D721Med (cell line): ENCODE measurements around the gene OR51B4.

Experiments
- DNase-seq: peaks from one replicate; pipeline ENCODE4 v3.0.0; 2011; ENCODE audit warnings: low spot score; ENCODE audit not compliant: insufficient read length
- FAIRE-seq: peaks from 2 replicates; lab custom pipeline; 2011; peaks lifted over from hg19 to GRCh38; lab: Jason Lieb, UNC
- CTCF ChIP-seq: IDR thresholded peaks from 2 replicates; pipeline ENCODE4 v1.5.1; 2012; ENCODE audit warnings: mild to moderate bottlenecking, control low read depth; ENCODE audit not compliant: insufficient read depth; ENCODE audit errors: missing control alignments

OR51B4 gene

GRCh38 chr11:5301846-5302245 lies at the start of gene OR51B4:
Gene OR51B4, minus strand, starts transcription at chr11:5301946. Its CDS starts 0 bp downstream, at chr11:5301946.
- DNase-seq (no peak), FAIRE-seq (no peak)
- TF ChIP-seq CTCF: no peak

GRCh38 chr11:5351208-5351607 lies 49.5 kb upstream of the OR51B4 start, which contains the start of gene OR51B6:
Gene OR51B6, plus strand, starts transcription at chr11:5351508. Its CDS starts 0 bp downstream, at chr11:5351508.
- no peak for TF ChIP-seq CTCF
- DNase-seq: no peak
- no peak for FAIRE-seq

GRCh38 chr11:5349550-5349949 lies 47.8 kb upstream of the OR51B4 start:
- TF ChIP-seq CTCF: no peak
- FAIRE-seq (no peak), DNase-seq (no peak)

- FAIRE-seq (no peak), DNase-seq (no peak)
- TF ChIP-seq CTCF: no peak
Observed at GRCh38 chr11:5348551-5349194, 46.9 kb upstream of the OR51B4 start.

- no peak for TF ChIP-seq CTCF
- FAIRE-seq: no peak
- DNase-seq: no peak
Observed at GRCh38 chr11:5345831-5346230, 44.1 kb upstream of the OR51B4 start.

GRCh38 chr11:5343474-5344335 lies 42.0 kb upstream of the OR51B4 start, which contains the start of gene OR51B5:
Gene OR51B5, minus strand, starts transcription at chr11:5343524. Its CDS starts 0 bp downstream, at chr11:5343524.
- TF ChIP-seq CTCF: no peak
- DNase-seq (no peak), FAIRE-seq (no peak)
